Lower leg skin (tissue), 3 donors: ENCODE measurements around the gene IMMP2L.

Experiments
- CTCF ChIP-seq, 3 donors: fragments of 450-650 bp; IDR thresholded peaks; one replicate each; pipeline ENCODE4 v1.5.1; 2016; ENCODE audit warnings: antibody characterized with exemption in 3 of 3, mild to moderate bottlenecking in 3 of 3, moderate library complexity in 2 of 3
- POLR2A ChIP-seq, 2 donors: fragments of 450-650 bp; IDR thresholded peaks; one replicate each; pipeline ENCODE4 v1.6.1; 2016 to 2017; ENCODE audit warnings: antibody characterized with exemption in 2 of 2, mild to moderate bottlenecking in 1 of 2, moderate library complexity in 1 of 2

- TF ChIP-seq CTCF (IDR thresholded peaks at IDR 0.05) = no peak
- TF ChIP-seq POLR2A (IDR thresholded peaks at IDR 0.05) = no peak
Observed at GRCh38 chr7:111265394-111265793, 296.9 kb downstream of the IMMP2L start.
